Measurements from ENCODE around the gene TTBK1.

- peak; percentile 61 to 73 (median 65) for TF ChIP-seq CTCF (IDR thresholded peaks at IDR 0.05)
- TF ChIP-seq POLR2A (IDR thresholded peaks at IDR 0.05): no peak
These were observed 20.3 kb downstream of the TTBK1 start for GRCh38 chr6:43263314-43264178.
